IPS-18c (cell line): ENCODE measurements around the gene ZIC1.

Source experiments
- H3K4me3 ChIP-seq: 2 replicates; pipeline ENCODE4 v1.7.0; 2013; ENCODE audit warnings: low read depth, mild to moderate bottlenecking, low read length, moderate library complexity; ENCODE audit not compliant: insufficient read depth
- H3K9me3 ChIP-seq: one replicate; pipeline ENCODE4 v1.6.1; 2013; ENCODE audit warnings: mild to moderate bottlenecking, low read length, moderate library complexity; ENCODE audit not compliant: control insufficient read depth, insufficient read depth

ZIC1 gene

GRCh38 chr3:147413686-147414389 lies 4.7 kb downstream of the ZIC1 start:
- H3K4me3 ChIP-seq = peak overlapping the region; percentile 38; the same call in 1 of the 2 replicates

DNA sequence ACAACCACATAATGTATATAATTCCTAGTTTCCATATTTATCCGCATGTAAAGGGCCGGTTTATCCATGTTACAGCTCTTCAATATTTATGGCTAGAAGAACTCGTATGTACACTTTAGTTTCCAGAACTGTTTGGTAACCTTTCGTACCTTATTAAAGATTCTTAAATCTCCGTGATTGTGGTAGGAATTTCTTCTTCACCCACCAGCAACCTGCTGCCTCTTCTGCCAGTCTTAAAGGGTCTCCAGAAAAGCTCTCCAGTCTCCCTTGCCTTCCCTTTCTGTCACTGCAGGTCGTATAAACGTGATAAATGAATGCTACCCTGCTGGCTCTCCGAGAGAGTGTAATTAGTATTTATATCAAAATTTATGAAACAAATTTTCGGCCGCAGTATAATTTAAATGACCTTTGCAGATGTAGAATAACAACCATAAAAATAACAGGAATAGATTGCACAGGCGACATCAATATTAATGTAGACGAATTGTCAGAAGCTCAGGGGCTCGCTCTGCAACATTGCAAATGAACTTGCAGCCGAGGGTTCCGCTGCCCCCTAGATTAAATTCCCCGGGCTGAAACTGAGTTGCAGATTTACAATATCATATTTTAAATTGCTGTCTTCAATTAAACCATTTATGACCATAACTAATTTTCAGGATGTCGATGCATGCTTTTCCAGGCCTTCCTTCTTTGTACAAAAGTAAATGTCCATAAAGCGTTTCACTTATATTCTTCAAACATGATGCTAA lies 5.4 kb downstream of the ZIC1 start:
- Histone ChIP-seq H3K4me3 (no peak overlapping the region), H3K9me3 (no peaks in the 10 kb centered on the region)

More at GRCh38 chr3:147413686-147414389, 4.7 kb downstream of the ZIC1 start:
- no peaks in the 10 kb centered on the region for H3K9me3 ChIP-seq

DNA sequence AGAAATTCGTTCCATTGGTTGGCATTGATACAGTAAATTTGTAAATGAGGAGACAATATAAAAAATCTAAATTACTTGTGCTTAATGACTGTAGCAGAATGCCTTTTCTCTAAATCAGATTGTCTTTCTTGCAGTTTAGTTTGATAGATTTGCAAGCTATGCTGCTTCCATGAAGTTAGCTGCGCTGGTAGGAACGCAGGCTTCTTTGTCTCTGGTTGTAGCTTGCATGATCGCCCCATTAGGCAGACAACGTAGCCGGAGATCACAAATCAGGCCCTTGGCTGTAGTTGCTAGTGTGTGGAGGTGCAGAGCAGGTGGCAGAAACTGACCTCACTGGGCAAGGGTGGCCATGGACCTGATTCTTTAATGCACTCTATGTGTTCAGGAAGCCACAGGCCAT lies 6.1 kb downstream of the ZIC1 start:
- Histone ChIP-seq H3K4me3 (no peak overlapping the region), H3K9me3 (no peaks in the 10 kb centered on the region)

- H3K4me3 ChIP-seq = no peak overlapping the region
- H3K9me3 ChIP-seq = peaks cover 2% of the 10 kb centered on the region
Measured at GRCh38 chr3:147415874-147416273, 6.7 kb downstream of the ZIC1 start.

GRCh38 chr3:147416931-147417330 lies 7.8 kb downstream of the ZIC1 start:
- H3K4me3 ChIP-seq = no peak overlapping the region
- peaks cover 2% of the 10 kb centered on the region for H3K9me3 ChIP-seq

DNA sequence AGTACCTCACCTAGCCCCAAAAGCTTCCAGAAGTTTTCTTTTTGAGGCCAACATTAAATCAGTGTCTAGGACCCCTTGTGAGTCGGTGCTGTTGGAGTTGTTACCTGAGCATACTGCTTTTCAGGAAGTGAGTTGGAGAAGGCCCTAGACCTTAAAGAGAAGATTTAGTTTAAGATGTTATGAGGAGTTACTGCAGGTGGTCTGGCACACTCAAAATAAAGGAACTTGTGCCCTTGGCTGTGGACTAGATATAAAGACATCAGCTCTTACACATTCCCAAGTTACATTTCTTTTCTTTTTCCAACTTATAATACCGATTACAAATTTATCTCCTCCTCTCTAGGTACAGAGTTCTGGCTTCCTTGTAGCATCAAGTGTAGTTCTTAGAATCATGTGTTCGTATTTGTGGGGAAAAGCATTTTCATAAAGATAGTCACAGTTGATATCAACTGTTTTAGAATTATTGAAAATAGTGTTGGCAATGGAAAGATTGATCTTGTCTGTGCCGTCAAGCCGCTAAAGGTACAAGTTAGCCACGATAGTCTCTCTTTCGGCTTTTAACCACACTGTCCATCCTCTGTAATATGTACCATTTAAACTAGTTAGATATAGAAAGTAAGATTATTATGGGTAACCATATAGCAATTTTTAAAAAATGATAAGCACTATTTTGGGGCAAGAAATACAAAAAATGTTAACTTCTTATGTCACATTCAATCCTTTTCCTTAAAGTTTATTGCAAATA lies 8.6 kb downstream of the ZIC1 start:
- Histone ChIP-seq H3K4me3 (no peak overlapping the region), H3K9me3 (peaks cover 2% of the 10 kb centered on the region)

DNA sequence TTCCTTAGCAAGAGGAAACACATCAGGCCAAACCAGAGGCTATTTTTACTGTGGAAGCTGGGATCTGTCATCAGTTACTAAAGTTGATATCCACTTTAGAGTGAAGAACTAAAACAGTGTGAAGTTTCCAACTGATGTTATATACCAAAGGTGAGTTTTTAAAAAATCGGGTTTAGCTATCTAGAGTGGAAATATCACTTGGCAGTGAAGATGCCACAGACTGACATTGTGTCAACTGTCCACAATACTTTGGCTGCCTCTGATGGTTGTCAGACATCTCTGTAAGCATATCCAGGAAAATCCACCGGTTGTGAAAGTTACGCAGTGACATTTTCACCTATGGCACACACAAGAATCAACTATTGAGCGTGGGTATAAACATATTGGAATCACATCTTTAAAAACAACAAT lies 9.2 kb downstream of the ZIC1 start:
- peaks cover 2% of the 10 kb centered on the region for H3K9me3 ChIP-seq
- no peak overlapping the region; the same call in 1 of the 2 replicates for H3K4me3 ChIP-seq

GRCh38 chr3:147418808-147419701 lies 9.9 kb downstream of the ZIC1 start:
- Histone ChIP-seq H3K4me3 (peak overlapping the region; percentile 70), H3K9me3 (peaks cover 2% of the 10 kb centered on the region)

- H3K4me3 ChIP-seq = peak overlapping the region; percentile 70
Measured at GRCh38 chr3:147419781-147420224, 10.6 kb downstream of the ZIC1 start.

GRCh38 chr3:147420353-147421183 lies 11.4 kb downstream of the ZIC1 start:
- Histone ChIP-seq H3K9me3 (peaks cover 2% of the 10 kb centered on the region), H3K4me3 (peak overlapping the region; percentile 49)

More at GRCh38 chr3:147419781-147420224, 10.6 kb downstream of the ZIC1 start:
- H3K9me3 ChIP-seq = peaks cover 2% of the 10 kb centered on the region

DNA sequence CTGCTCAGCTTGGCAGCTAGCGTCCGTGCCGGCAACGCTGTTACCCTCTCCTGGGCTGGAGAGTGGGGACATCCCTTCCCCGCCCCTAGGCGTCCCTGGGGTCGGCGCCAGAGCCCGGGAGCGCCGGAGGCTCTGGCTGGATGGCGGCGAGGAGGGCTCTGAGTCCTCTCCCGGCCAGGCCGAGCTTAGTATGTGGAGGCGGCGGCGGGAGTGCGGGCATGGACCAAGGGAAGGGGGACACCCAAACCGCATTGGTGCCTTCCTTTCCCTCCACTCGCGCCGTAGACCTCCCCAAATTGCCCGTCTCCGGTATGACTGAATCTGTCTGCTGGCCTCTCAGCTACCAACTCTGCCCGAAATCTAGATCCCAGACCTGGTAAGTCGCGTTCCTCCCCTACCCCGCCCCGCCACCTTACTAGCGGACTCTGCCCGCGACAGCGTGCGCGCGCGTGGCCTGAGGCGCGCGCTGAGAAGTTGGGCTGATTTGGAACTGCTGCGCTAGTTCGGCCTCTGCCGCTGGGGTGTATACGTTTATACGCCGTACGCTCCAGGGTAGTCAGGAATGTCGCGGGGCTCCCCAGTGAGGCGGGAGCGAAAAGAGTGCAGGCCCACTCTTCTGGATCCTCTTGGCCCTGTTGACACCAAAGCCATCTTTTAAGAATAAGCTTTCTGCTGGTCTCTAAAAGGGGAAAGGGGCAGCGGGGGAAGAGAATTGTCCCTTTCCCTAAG lies 12.2 kb downstream of the ZIC1 start:
- Histone ChIP-seq H3K4me3 (peak overlapping the region; percentile 49), H3K9me3 (peaks cover 2% of the 10 kb centered on the region)

DNA sequence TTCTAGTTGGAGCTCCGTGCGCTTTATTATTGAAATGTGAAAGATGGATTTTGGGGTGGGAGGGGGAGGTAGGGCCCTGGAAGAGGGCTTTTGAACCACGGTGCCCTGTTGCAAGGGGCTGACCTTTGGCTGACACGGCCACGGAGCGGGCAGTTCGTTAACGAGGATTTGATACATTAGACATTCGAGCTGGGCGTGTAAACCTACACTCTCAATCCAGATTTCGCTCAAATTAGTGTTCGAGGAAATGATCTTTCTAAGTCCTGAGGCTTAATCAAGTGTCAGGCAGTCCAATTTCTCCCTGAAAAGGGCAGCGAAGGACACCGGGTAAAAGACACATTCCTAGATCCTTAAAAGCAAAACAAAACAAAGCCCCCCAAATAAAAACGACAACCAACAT lies 13.0 kb downstream of the ZIC1 start:
- H3K4me3 ChIP-seq = no peak overlapping the region
- H3K9me3 ChIP-seq = peaks cover 2% of the 10 kb centered on the region

- peaks cover 2% of the 10 kb centered on the region for H3K9me3 ChIP-seq
- peak overlapping the region; percentile 26; the same call in 1 of the 2 replicates for H3K4me3 ChIP-seq
Measured at GRCh38 chr3:147422601-147423536, 13.7 kb downstream of the ZIC1 start.

- peak overlapping the region; percentile 26; the same call in 1 of the 2 replicates for H3K4me3 ChIP-seq
- H3K9me3 ChIP-seq = peaks cover 2% of the 10 kb centered on the region
Measured at GRCh38 chr3:147423537-147423797, 14.3 kb downstream of the ZIC1 start.
